HCT116 (cell line): ENCODE measurements around the gene PXT1. TPM values are rescaled to one million over a fixed set of nuclear protein-coding genes. Genes with fewer than 3 reads are reported as not detected.

ENCODE experiments used
- ATAC-seq: fragments of 200-7000 bp; cut with Tn5 transposase; 2 replicates; pipeline ENCODE4 v1.9.1; 2020; ENCODE audit warnings: mild to moderate bottlenecking, moderate library complexity
- Bru-seq: library from RNA; stranded (reverse); fragments of 400-500 nt; gene quantifications from one replicate; lab custom pipeline; 2021; lab: Mats Ljungman, UMichigan
- BruChase-seq, 2 experiments: library from RNA; stranded (reverse); fragments of 400-500 nt; gene quantifications; one replicate each; lab custom pipeline; 2021; lab: Mats Ljungman, UMichigan
- BruUV-seq: library from RNA; stranded (reverse); fragments of 400-500 nt; replicated peaks from 2 replicates; lab custom pipeline; 2021; lab: Mats Ljungman, UMichigan
- CTCF ChIA-PET: fragments of 300-600 bp; sonication (Branson Sonifier 250); formaldehyde crosslinking; loops from one replicate; lab custom pipeline; 2021; ENCODE audit warnings: antibody characterized with exemption; lab: Charles Lee
- POLR2A ChIA-PET: fragments of 300-600, 350-600 bp; sonication (Branson Sonifier 250); formaldehyde crosslinking; loops from one replicate; lab custom pipeline; 2021; ENCODE audit warnings: antibody characterized with exemption; lab: Charles Lee
- RAD21 ChIA-PET, 2 experiments: fragments of 300-600 bp; sonication (Branson Sonifier 250); formaldehyde crosslinking; loops; one replicate each; lab custom pipeline; 2023; ENCODE audit warnings: low total read pairs in 2 of 2; ENCODE audit not compliant: uncharacterized antibody in 2 of 2, unreplicated experiment in 2 of 2, low non-redundant PET in 1 of 2; lab: Charles Lee
- DNase-seq: peaks from one replicate; pipeline ENCODE4 v3.0.0-alpha.2; 2010; ENCODE audit warnings: low read depth, low spot score
- H2AFZ ChIP-seq: fragments of 200-600 bp; shearing (Covaris generic), sonication (generic); 2 replicates; pipeline ENCODE4 v1.6.1; 2017; ENCODE audit warnings: low read depth, mixed run types, mixed read lengths, antibody characterized with exemption, low read length; ENCODE audit not compliant: poor library complexity, severe bottlenecking
- H3K27ac ChIP-seq: 2 replicates; pipeline ENCODE4 v1.5.1; 2012; ENCODE audit warnings: low read depth, low read length
- H3K27me3 ChIP-seq: fragments of 200-600 bp; sonication (generic); 2 replicates; pipeline ENCODE4 v1.6.1; 2016; ENCODE audit warnings: mixed run types, low read length, mixed read lengths; ENCODE audit not compliant: insufficient read depth
- H3K36me3 ChIP-seq, 2 experiments: fragments of 200-500 bp in 1 of 2; fragments of 200-600 bp in 1 of 2; sonication (Bioruptor generic) in 1 of 2; sonication (generic) in 1 of 2; 2 replicates each; pipeline versions ENCODE4 v1.5.1 to v1.6.1; 2014 to 2016; ENCODE audit warnings: low read length in 2 of 2, inconsistent platforms in 1 of 2, mixed read lengths in 1 of 2, mixed run types in 1 of 2; ENCODE audit not compliant: insufficient read depth in 2 of 2, control insufficient read depth in 1 of 2
- H3K4me1 ChIP-seq, 2 experiments: fragments of 200-600 bp in 1 of 2; sonication (generic) in 1 of 2; 2 replicates each; pipeline versions ENCODE4 v1.5.1 to v1.6.1; 2012 to 2017; ENCODE audit warnings: low read length in 2 of 2, inconsistent platforms in 1 of 2, mild to moderate bottlenecking in 1 of 2, mixed read lengths in 1 of 2, mixed run types in 1 of 2, moderate library complexity in 1 of 2; ENCODE audit not compliant: insufficient read depth in 2 of 2, control insufficient read depth in 1 of 2
- H3K4me2 ChIP-seq: fragments of 200-600 bp; sonication (generic); 2 replicates; pipeline ENCODE4 v1.6.1; 2017; ENCODE audit warnings: mixed run types, low read length, mixed read lengths
- H3K4me3 ChIP-seq, 2 experiments: fragments of 200-600 bp in 1 of 2; sonication (generic) in 1 of 2; replicated peaks in 1 of 2; 2 replicates each; pipeline ENCODE4 v1.5.1; 2011 to 2016; ENCODE audit warnings: low read length in 2 of 2, control low read depth in 1 of 2, low read depth in 1 of 2, mild to moderate bottlenecking in 1 of 2, mixed read lengths in 1 of 2, mixed run types in 1 of 2
- H3K79me2 ChIP-seq: fragments of 200-600 bp; sonication (generic); 2 replicates; pipeline ENCODE4 v1.6.1; 2017; ENCODE audit warnings: mild to moderate bottlenecking, mixed run types, low read length, moderate library complexity, mixed read lengths; ENCODE audit not compliant: insufficient read depth
- H3K9ac ChIP-seq: fragments of 200-600 bp; sonication (generic); 2 replicates; pipeline ENCODE4 v1.6.1; 2016; ENCODE audit warnings: low read length, mixed read lengths
- H3K9me2 ChIP-seq: fragments of 200-600 bp; sonication (generic), shearing (Covaris generic); 2 replicates; pipeline ENCODE4 v1.6.1; 2017; ENCODE audit warnings: mixed run types, mild to moderate bottlenecking, moderate library complexity; ENCODE audit not compliant: insufficient read depth
- H3K9me3 ChIP-seq, 2 experiments: fragments of 200-500 bp in 1 of 2; fragments of 200-600 bp in 1 of 2; sonication (Bioruptor generic) in 1 of 2; sonication (generic) in 1 of 2; 2 replicates each; pipeline ENCODE4 v1.6.1; 2014 to 2017; ENCODE audit warnings: low read length in 2 of 2, mixed read lengths in 2 of 2, inconsistent platforms in 1 of 2, low read depth in 1 of 2, mild to moderate bottlenecking in 1 of 2, mixed run types in 1 of 2, moderate library complexity in 1 of 2; ENCODE audit not compliant: control insufficient read depth in 1 of 2, insufficient read depth in 1 of 2
- H4K20me1 ChIP-seq: fragments of 200-600 bp; sonication (generic), shearing (Covaris generic); 2 replicates; pipeline ENCODE4 v1.6.1; 2017; ENCODE audit warnings: mixed run types, mild to moderate bottlenecking, moderate library complexity; ENCODE audit not compliant: insufficient read depth
- CTCF ChIP-seq, 3 experiments: fragments of 200-600 bp in 1 of 3; sonication (generic) in 1 of 3; IDR thresholded peaks in 2 of 3; conservative IDR thresholded peaks in 1 of 3; 2 replicates each; pipeline ENCODE4 v1.5.1; 2012 to 2017; ENCODE audit warnings: low read depth in 2 of 3, low read length in 2 of 3, antibody characterized with exemption in 1 of 3, borderline replicate concordance in 1 of 3, control low read depth in 1 of 3, mild to moderate bottlenecking in 1 of 3, mixed read lengths in 1 of 3, mixed run types in 1 of 3, moderate library complexity in 1 of 3; ENCODE audit not compliant: insufficient read depth in 1 of 3
- EGR1 ChIP-seq: IDR thresholded peaks from 2 replicates; pipeline ENCODE4 v1.6.1; 2012; ENCODE audit warnings: low read depth
- ELF1 ChIP-seq: IDR thresholded peaks from 2 replicates; pipeline ENCODE4 v1.6.1; 2012; ENCODE audit warnings: low read depth, borderline replicate concordance
- EZH2phosphoT487 ChIP-seq: fragments of 200-600 bp; IDR thresholded peaks from 2 replicates; pipeline ENCODE4 v1.6.1; 2018; ENCODE audit warnings: antibody characterized with exemption, borderline replicate concordance
- FOSL1 ChIP-seq: IDR thresholded peaks from 2 replicates; pipeline ENCODE4 v1.6.1; 2012; ENCODE audit warnings: low read depth
- MAX ChIP-seq: IDR thresholded peaks from 2 replicates; pipeline ENCODE4 v1.6.1; 2012
- POLR2A ChIP-seq: IDR thresholded peaks from 2 replicates; pipeline ENCODE4 v1.7.0; 2011; ENCODE audit warnings: borderline replicate concordance; ENCODE audit not compliant: insufficient read depth, insufficient read length; ENCODE audit errors: extremely low read depth
- RAD21 ChIP-seq: IDR thresholded peaks from 2 replicates; pipeline ENCODE4 v1.6.1; 2012; ENCODE audit warnings: low read depth, mild to moderate bottlenecking
- SIN3A ChIP-seq: IDR thresholded peaks from 2 replicates; pipeline ENCODE4 v1.6.1; 2012; ENCODE audit warnings: low read depth
- TCF7L2 ChIP-seq: IDR thresholded peaks from 2 replicates; pipeline ENCODE4 v1.7.0; 2011; ENCODE audit warnings: borderline replicate concordance, inconsistent platforms; ENCODE audit not compliant: insufficient read depth, insufficient read length; ENCODE audit errors: extremely low read depth
- YY1 ChIP-seq: IDR thresholded peaks from 2 replicates; pipeline ENCODE4 v1.6.1; 2011; ENCODE audit warnings: low read length, low read depth, moderate library complexity, mild to moderate bottlenecking; ENCODE audit not compliant: insufficient replicate concordance; ENCODE audit errors: extremely low read depth
- ZBTB33 ChIP-seq: IDR thresholded peaks from 2 replicates; pipeline ENCODE4 v1.6.1; 2011; ENCODE audit warnings: mild to moderate bottlenecking, low read length, moderate library complexity; ENCODE audit not compliant: insufficient replicate concordance; ENCODE audit errors: extremely low read depth
- ZNF274 ChIP-seq: fragments of 200-500 bp; sonication (Bioruptor generic); IDR thresholded peaks from 2 replicates; pipeline ENCODE4 v1.6.1; 2014; ENCODE audit warnings: mild to moderate bottlenecking, low read depth, low read length, inconsistent platforms
- intact Hi-C: fragments of 100-400 bp; cut with micrococcal nuclease; formaldehyde crosslinking; loops from 2 replicates; pipeline ENCODE4 v1.10.0; 2022
- long read RNA-seq: library from polyadenylated mRNA; unstranded; transcript quantifications from one replicate; pipeline ENCODE4 v2.0.0, GENCODE V29; 2021; ENCODE audit not compliant: unreplicated experiment
- polyA plus RNA-seq: library from polyadenylated mRNA; unstranded; fragments of >200 nt; gene quantifications from 2 replicates; pipeline ENCODE4 v1.2.1, GENCODE V29; 2012; ENCODE audit warnings: missing spikeins
- total RNA-seq: library from RNA; stranded (reverse); gene quantifications from one replicate; pipeline ENCODE4 v1.2.1, GENCODE V29; 2021; ENCODE audit not compliant: unreplicated experiment
- TF ChIP-seq, protein P1 (sequence below): IDR thresholded peaks from 2 replicates; pipeline ENCODE4 v1.6.1; 2012; ENCODE audit warnings: low read depth
- TF ChIP-seq, protein P2 (sequence below): IDR thresholded peaks from 2 replicates; pipeline ENCODE4 v1.6.1; 2012

Gene PXT1, protein sequence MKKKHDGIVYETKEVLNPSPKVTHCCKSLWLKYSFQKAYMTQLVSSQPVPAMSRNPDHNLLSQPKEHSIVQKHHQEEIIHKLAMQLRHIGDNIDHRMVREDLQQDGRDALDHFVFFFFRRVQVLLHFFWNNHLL
- 0.17 TPM for total RNA-seq
- polyA plus RNA-seq, result 0.12 TPM in 1 of 2 replicates, not detected in the other
- percentile 24 among the genes with signal in this experiment for Bru-seq, nascent RNA
- percentile 11 among the genes with signal in this experiment for BruChase-seq, experiment 1, labeled RNA remaining after a 6-hour chase
- BruChase-seq, experiment 2, labeled RNA remaining after a 2-hour chase, result percentile 10 among the genes with signal in this experiment
- long read RNA-seq, result 0 reads

GRCh38 chr6:36442671-36443470, at the start of gene PXT1, which contains the start of gene KCTD20:
PXT1 (minus strand) TSS chr6:36442854; CDS start chr6:36426082, 16,772 bp downstream.
KCTD20 (plus strand) TSS chr6:36443000; CDS start chr6:36470098, 27,098 bp downstream.
- ATAC-seq (peak; percentile 79), DNase-seq (peak; percentile 75)
- Histone ChIP-seq H3K36me3 (no peaks in the 10 kb centered on the region), H2AFZ (no peak within 1 kb of the TSS), H3K4me2 (peak within 1 kb of the TSS; percentile 87), H3K27me3 (no peaks in the 10 kb centered on the region), H3K4me3 (peak within 1 kb of the TSS; percentile 76 to 84), H4K20me1 (no peaks in the 10 kb centered on the region), H3K9me2 (no peaks in the 10 kb centered on the region), H3K79me2 (peaks cover 49% of the 10 kb centered on the region), H3K9ac (peak within 1 kb of the TSS; percentile 80), H3K9me3 (no peaks in the 10 kb centered on the region), H3K27ac (peak within 1 kb of the TSS; percentile 96), H3K4me1 (peaks cover 19 to 32% of the 10 kb centered on the region in 2 experiments)
- ChIA-PET RAD21 (no interaction called here), CTCF (no interaction called here), POLR2A (interaction anchor here (1.4 to 1.6 kb wide), 2 partner anchors 20 to 236 kb away, joined by 5 read pairs; partner anchors contain the start of gene CDKN1A)
- intact Hi-C loops, result loop anchor here (5.0 kb wide), 1 partner anchor 149 kb away; the partner anchor contains the start of gene SRSF3
- no TSS peak for BruUV-seq
- peak; percentile 57 for TF ChIP-seq POLR2A
- peak; percentile 84 for TF ChIP-seq FOSL1
- peak; percentile 77 for TF ChIP-seq YY1
- TF ChIP-seq, protein P1, sequence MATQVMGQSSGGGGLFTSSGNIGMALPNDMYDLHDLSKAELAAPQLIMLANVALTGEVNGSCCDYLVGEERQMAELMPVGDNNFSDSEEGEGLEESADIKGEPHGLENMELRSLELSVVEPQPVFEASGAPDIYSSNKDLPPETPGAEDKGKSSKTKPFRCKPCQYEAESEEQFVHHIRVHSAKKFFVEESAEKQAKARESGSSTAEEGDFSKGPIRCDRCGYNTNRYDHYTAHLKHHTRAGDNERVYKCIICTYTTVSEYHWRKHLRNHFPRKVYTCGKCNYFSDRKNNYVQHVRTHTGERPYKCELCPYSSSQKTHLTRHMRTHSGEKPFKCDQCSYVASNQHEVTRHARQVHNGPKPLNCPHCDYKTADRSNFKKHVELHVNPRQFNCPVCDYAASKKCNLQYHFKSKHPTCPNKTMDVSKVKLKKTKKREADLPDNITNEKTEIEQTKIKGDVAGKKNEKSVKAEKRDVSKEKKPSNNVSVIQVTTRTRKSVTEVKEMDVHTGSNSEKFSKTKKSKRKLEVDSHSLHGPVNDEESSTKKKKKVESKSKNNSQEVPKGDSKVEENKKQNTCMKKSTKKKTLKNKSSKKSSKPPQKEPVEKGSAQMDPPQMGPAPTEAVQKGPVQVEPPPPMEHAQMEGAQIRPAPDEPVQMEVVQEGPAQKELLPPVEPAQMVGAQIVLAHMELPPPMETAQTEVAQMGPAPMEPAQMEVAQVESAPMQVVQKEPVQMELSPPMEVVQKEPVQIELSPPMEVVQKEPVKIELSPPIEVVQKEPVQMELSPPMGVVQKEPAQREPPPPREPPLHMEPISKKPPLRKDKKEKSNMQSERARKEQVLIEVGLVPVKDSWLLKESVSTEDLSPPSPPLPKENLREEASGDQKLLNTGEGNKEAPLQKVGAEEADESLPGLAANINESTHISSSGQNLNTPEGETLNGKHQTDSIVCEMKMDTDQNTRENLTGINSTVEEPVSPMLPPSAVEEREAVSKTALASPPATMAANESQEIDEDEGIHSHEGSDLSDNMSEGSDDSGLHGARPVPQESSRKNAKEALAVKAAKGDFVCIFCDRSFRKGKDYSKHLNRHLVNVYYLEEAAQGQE, result no peak
- TF ChIP-seq SIN3A, result peak; percentile 74
- no peak for TF ChIP-seq EGR1
- peak; percentile 88 for TF ChIP-seq MAX
- TF ChIP-seq ZNF274, result no peak
- no peak for TF ChIP-seq CTCF (IDR thresholded peaks at IDR 0.05 in 2 of 3, conservative IDR thresholded peaks at IDR 0.05 in 1 of 3; ENCODE audit: borderline replicate concordance in 1 of 3, insufficient read depth in 1 of 3, low read depth in 2 of 3, low read length in 2 of 3)
- no peak for TF ChIP-seq RAD21
- TF ChIP-seq, protein P2, sequence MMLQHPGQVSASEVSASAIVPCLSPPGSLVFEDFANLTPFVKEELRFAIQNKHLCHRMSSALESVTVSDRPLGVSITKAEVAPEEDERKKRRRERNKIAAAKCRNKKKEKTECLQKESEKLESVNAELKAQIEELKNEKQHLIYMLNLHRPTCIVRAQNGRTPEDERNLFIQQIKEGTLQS, result no peak
- no peak for TF ChIP-seq ZBTB33
- TF ChIP-seq EZH2phosphoT487, result no peak
- no peak for TF ChIP-seq ELF1
- TF ChIP-seq TCF7L2, result peak; percentile 45
